Measurements from ENCODE around the gene CSNK1G2. TPM values are rescaled to one million over a fixed set of nuclear protein-coding genes. Genes with fewer than 3 reads are reported as not detected.

The CSNK1G2 gene
- total and polyA plus RNA-seq, 8 donors = 30.2 to 210 (median 65.3) TPM

DNA sequence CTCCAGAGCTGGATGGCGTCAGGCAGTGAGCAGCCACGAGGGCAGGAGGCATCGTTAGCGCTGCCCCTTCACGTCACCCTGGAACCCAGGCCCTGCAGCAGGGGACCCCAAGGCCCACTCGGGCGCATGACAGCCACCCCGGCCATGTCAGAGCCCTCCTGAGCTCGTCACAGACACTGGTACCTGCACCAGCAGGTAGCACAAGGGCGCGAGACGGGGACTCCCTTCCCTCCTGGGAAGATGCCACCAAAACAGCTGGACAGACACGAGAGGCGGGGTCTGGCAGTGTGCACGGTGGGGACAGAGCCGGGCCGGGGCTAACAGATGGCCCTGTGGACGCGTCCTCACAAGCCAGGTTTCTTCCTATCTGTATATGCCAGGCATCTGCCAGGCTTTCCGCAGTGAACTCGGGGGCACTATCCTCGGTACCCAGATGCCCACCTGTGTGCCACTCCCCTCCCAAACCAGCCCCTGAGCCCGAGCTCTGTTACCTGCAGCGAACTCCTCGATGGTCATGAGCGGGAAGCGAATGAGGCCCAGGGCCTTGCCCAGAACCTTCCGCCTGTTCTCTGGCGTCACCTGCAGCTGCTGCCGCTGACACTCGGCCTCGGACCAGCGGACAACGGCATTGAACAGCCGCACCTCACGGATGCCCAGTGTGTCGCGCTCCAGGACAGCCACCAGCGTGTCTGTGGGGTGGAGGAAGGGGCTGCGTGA lies 48.7 kb downstream of the CSNK1G2 start:
- intact Hi-C loops (cut with DNase I; ENCODE audit: low total_unique reads) = no loop called here
- no peaks in the 10 kb centered on the region for H3K27me3 ChIP-seq
- no peak overlapping the region for H3K4me3 ChIP-seq
- TF ChIP-seq, protein P1, sequence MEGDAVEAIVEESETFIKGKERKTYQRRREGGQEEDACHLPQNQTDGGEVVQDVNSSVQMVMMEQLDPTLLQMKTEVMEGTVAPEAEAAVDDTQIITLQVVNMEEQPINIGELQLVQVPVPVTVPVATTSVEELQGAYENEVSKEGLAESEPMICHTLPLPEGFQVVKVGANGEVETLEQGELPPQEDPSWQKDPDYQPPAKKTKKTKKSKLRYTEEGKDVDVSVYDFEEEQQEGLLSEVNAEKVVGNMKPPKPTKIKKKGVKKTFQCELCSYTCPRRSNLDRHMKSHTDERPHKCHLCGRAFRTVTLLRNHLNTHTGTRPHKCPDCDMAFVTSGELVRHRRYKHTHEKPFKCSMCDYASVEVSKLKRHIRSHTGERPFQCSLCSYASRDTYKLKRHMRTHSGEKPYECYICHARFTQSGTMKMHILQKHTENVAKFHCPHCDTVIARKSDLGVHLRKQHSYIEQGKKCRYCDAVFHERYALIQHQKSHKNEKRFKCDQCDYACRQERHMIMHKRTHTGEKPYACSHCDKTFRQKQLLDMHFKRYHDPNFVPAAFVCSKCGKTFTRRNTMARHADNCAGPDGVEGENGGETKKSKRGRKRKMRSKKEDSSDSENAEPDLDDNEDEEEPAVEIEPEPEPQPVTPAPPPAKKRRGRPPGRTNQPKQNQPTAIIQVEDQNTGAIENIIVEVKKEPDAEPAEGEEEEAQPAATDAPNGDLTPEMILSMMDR (IDR thresholded peaks at IDR 0.05) = no peak
- no peak for TF ChIP-seq POLR2A (IDR thresholded peaks at IDR 0.05)
- TF ChIP-seq EP300 (IDR thresholded peaks at IDR 0.05) = no peak
- TF ChIP-seq POLR2AphosphoS5 (IDR thresholded peaks at IDR 0.05) = no peak
- WGBS, 5 donors = 90 to 94% (median 92%) methylated on average over 24 to 40 of the region's 40 CpGs
- DNase-seq = no peak
- peaks cover 0 to 12% (median 0%) of the 10 kb centered on the region in 4 donors for H3K4me1 ChIP-seq
- peaks cover 65 to 99% (median 95%) of the 10 kb centered on the region in 4 donors for H3K36me3 ChIP-seq
- H3K27ac ChIP-seq = no peak overlapping the region
- H3K9me3 ChIP-seq = no peaks in the 10 kb centered on the region

DNA sequence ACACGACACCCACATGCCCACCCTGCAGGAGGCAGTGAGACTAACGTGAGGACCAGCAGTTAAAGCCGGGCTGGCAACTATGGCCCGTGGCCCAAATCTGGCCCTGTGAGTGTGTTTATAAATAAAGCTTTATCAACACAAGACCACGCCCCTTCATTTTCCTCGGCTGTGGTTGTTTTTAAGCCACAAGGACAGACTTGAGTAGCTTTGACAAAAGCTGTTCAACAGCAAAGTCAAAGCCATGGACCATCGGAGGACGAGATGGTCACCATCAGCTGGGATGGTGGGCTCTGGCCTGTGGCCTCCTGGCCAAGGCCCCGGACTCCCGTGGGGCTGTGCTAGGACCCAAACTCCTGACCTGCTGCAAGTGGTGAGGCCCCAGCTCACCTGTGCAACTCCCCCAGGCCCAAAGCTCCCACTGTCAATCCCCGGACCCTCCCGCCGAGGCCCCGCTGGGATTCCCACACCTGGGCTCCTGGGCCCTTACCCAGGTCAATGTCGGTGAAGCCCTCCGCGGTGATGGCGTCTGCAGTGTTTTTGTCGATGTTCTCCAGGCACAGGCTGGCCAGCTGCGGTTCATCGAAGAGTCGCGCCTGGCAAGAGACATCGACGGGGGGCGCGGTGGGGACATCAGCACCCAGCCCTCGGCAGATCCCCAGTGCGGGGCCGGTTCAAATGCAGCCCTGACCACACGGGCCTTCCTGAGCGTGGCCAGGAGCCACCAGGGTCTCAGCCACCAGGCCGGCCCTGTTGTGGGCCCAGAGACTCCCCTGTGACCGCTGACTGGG lies 49.5 kb downstream of the CSNK1G2 start:
- no peak overlapping the region for H3K4me3 ChIP-seq
- 94 to 97% (median 95%) methylated on average over 19 to 34 of the region's 34 CpGs for WGBS, 5 donors
- TF ChIP-seq, protein P1 (IDR thresholded peaks at IDR 0.05) = no peak
- H3K27ac ChIP-seq = no peak overlapping the region
- intact Hi-C loops (cut with DNase I; ENCODE audit: low total_unique reads) = no loop called here
- DNase-seq = no peak
- peaks cover 0 to 10% (median 0%) of the 10 kb centered on the region in 4 donors for H3K4me1 ChIP-seq
- H3K9me3 ChIP-seq = no peaks in the 10 kb centered on the region
- no peaks in the 10 kb centered on the region for H3K27me3 ChIP-seq
- peaks cover 58 to 97% (median 92%) of the 10 kb centered on the region in 4 donors for H3K36me3 ChIP-seq

DNA sequence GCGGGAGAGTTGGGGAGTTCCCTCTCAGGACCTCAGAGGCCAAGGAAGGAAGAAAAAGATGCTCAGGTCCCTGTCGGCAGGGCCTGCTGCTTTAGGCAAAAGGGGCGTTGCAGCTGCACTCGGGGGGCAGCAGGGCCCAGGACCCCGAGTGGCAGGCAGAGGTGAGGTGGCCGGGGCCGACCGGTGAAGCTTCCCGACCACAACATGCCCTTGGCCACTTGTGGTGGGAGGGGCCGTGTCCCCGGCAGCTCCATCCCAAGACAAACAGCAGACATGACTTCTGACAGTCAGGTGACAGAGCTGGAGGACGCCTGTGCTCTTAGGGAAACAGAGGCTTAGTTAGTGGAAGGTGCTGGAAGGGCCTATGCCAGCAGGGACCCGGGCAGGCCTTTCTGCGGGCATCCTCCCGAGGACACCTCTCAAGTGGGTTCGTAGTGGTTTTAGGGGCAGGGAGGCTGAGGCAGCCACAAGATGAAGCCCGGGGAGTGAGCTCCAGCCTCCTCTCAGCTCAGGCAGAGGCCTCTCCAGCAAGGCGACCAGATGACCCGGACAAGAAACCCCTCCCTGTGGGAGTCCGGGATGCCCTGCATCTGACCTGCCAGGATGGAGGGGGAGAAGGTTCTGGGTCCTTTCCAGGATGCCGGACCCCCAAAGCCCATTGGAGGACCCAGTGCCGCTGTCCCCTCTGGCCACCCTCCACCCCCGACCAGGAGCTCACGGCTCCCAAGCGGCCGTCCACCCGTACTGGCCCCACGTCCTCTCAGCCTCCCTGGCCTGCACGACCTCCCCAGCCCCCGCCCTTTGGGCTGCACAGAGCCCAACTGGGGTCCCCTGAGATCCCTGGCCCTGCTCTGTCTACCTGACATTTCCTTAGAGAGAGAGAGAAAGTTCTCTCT lies 50.3 kb downstream of the CSNK1G2 start:
- 89 to 92% (median 90%) methylated on average over 20 to 30 of the region's 30 CpGs for WGBS, 5 donors
- no peak overlapping the region for H3K27ac ChIP-seq
- H3K27me3 ChIP-seq = no peaks in the 10 kb centered on the region
- no peak for DNase-seq
- no peak for TF ChIP-seq POLR2AphosphoS5 (IDR thresholded peaks at IDR 0.05)
- no peak for TF ChIP-seq POLR2A (IDR thresholded peaks at IDR 0.05)
- TF ChIP-seq, protein P1 (IDR thresholded peaks at IDR 0.05) = no peak
- TF ChIP-seq EP300 (IDR thresholded peaks at IDR 0.05) = no peak
- H3K4me3 ChIP-seq = no peak overlapping the region
- H3K9me3 ChIP-seq = no peaks in the 10 kb centered on the region
- H3K36me3 ChIP-seq = peaks cover 56 to 97% (median 91%) of the 10 kb centered on the region in 4 donors
- intact Hi-C loops (cut with DNase I; ENCODE audit: low total_unique reads) = no loop called here
- peaks cover 0 to 2% (median 0%) of the 10 kb centered on the region in 4 donors for H3K4me1 ChIP-seq

DNA sequence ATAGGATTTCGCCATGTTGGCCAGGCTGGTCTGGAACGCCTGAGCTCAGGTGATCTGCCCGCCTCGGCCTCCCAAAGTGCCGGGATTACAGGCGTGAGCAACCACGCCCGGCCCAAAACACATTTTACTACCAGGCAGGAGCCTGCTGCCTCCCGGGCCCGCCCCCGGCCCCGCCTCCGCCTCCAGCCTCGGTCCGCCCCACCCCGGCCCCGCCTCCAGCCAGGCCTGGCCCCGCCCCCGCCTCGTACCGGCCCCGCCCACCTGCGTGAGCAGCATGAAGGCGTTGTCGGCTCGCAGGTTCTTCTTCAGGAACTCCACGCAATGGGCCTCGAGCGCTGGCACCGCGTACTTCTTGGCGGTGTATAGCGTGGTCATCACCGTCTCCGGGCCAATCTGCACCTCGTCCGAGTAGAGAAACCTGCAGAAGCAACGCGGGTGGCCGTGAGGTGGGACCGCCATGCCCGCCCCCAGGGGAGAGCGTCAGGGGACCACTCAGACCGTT lies 51.8 kb downstream of the CSNK1G2 start:
- no peak overlapping the region for H3K27ac ChIP-seq
- no peaks in the 10 kb centered on the region for H3K27me3 ChIP-seq
- no peaks in the 10 kb centered on the region for H3K4me1 ChIP-seq
- no peaks in the 10 kb centered on the region for H3K9me3 ChIP-seq
- H3K36me3 ChIP-seq = peaks cover 43 to 94% (median 89%) of the 10 kb centered on the region in 4 donors
- 88 to 93% (median 90%) methylated on average over 24 to 44 of the region's 44 CpGs for WGBS, 5 donors
- TF ChIP-seq, protein P1 (IDR thresholded peaks at IDR 0.05) = no peak
- TF ChIP-seq EP300 (IDR thresholded peaks at IDR 0.05) (no peak), POLR2AphosphoS5 (IDR thresholded peaks at IDR 0.05) (no peak), POLR2A (IDR thresholded peaks at IDR 0.05) (no peak)
- no peak for DNase-seq
- H3K4me3 ChIP-seq = no peak overlapping the region
- intact Hi-C loops (cut with DNase I; ENCODE audit: low total_unique reads) = no loop called here
